K562 (cell line): ENCODE data around the gene PRKCE. TPM values are rescaled to one million over a fixed set of nuclear protein-coding genes. Genes with fewer than 3 reads are reported as not detected.
A peak's percentile ranks its signal among the peaks of the same experiment; 100 is the strongest.

Source experiments
- CBX2 ChIP-seq: fragments of 200-600 bp; sonication (generic); IDR thresholded peaks from one replicate; pipeline ENCODE4 v1.6.1; 2012; ENCODE audit warnings: mild to moderate bottlenecking, low read length, inconsistent platforms; ENCODE audit not compliant: insufficient read depth, poor library complexity, severe bottlenecking
- CC2D1A ChIP-seq: fragments of 450-650 bp; IDR thresholded peaks from 2 replicates; pipeline ENCODE4 v1.6.1; 2017; ENCODE audit warnings: mild to moderate bottlenecking
- CREBBP ChIP-seq: IDR thresholded peaks from one replicate; pipeline ENCODE4 v1.6.1; 2012; ENCODE audit warnings: low read depth, mild to moderate bottlenecking, control low read depth, inconsistent platforms, low read length
- DIDO1 ChIP-seq: fragments of 450-650 bp; IDR thresholded peaks from 2 replicates; pipeline ENCODE4 v1.6.1; 2016; ENCODE audit warnings: low read depth, missing biosample characterization, missing genetic modification characterization
- E2F5 ChIP-seq: sonication (generic); formaldehyde crosslinking; IDR thresholded peaks from 2 replicates; pipeline ENCODE4 v1.8.0; 2022; ENCODE audit warnings: mild to moderate bottlenecking, missing genetic modification reagents
- HINFP ChIP-seq: fragments of 450-650 bp; conservative IDR thresholded peaks from 2 replicates; pipeline ENCODE4 v1.6.1; 2016; ENCODE audit warnings: missing genetic modification characterization, low read depth, mild to moderate bottlenecking, control low read depth, missing compliant biosample characterization
- HNRNPUL1 ChIP-seq: fragments of 200-400 bp; formaldehyde crosslinking; IDR thresholded peaks from 2 replicates; pipeline ENCODE4 v1.6.1; 2017; ENCODE audit warnings: low read length
- MCM5 ChIP-seq: fragments of 450-650 bp; IDR thresholded peaks from 2 replicates; pipeline ENCODE4 v1.6.1; 2016; ENCODE audit warnings: low read depth
- NRF1 ChIP-seq, 2 experiments: fragments of 450-650 bp; IDR thresholded peaks in 1 of 2; conservative IDR thresholded peaks in 1 of 2; 2 replicates each; pipeline ENCODE4 v1.6.1; 2014; ENCODE audit warnings: mild to moderate bottlenecking in 2 of 2
- RBM17 ChIP-seq: fragments of 200-400 bp; formaldehyde crosslinking; IDR thresholded peaks from 2 replicates; pipeline ENCODE4 v1.6.1; 2017; ENCODE audit warnings: low read depth, mild to moderate bottlenecking, low read length, borderline replicate concordance
- STAT6 ChIP-seq: sonication (generic); formaldehyde crosslinking; IDR thresholded peaks from 2 replicates; pipeline ENCODE4 v1.8.1; 2023; ENCODE audit warnings: mild to moderate bottlenecking, missing genetic modification reagents
- TAF15 ChIP-seq: fragments of 200-400 bp; formaldehyde crosslinking; IDR thresholded peaks from 2 replicates; pipeline ENCODE4 v1.6.1; 2017; ENCODE audit warnings: mild to moderate bottlenecking, low read depth, low read length, moderate library complexity
- TEAD4 ChIP-seq, 2 experiments: sonication (generic) in 1 of 2; formaldehyde crosslinking in 1 of 2; IDR thresholded peaks; 2 replicates each; pipeline versions ENCODE4 v1.6.1 to v1.8.0; 2012 to 2022; ENCODE audit warnings: borderline replicate concordance in 1 of 2, inconsistent platforms in 1 of 2, low read length in 1 of 2, mild to moderate bottlenecking in 1 of 2, missing genetic modification reagents in 1 of 2
- ZHX1 ChIP-seq: fragments of 150-350 bp; conservative IDR thresholded peaks from 2 replicates; pipeline ENCODE4 v1.6.1; 2014; ENCODE audit warnings: low read length
- ZNF41 ChIP-seq: fragments of 250-450 bp; sonication (Bioruptor Pico); conservative IDR thresholded peaks from 2 replicates; pipeline ENCODE4 v1.4.0; 2020; ENCODE audit warnings: mild to moderate bottlenecking
- ZNF561 ChIP-seq: fragments of 450-650 bp; formaldehyde crosslinking; conservative IDR thresholded peaks from 2 replicates; pipeline ENCODE4 v1.4.0; 2020; ENCODE audit warnings: mild to moderate bottlenecking, moderate library complexity
- polyA plus RNA-seq, 8 experiments: library from polyadenylated mRNA; depleted of rRNA in 4 of 8; stranded (reverse) in 5 of 8; unstranded in 3 of 8; fragments of >200 nt; fragmentation: Nextera tagmentation in 2 of 8; fragmentation: Illumina TruSeq in 1 of 8; extraction: Ambion mirVana in 2 of 8; extraction: Trizol in 1 of 8; gene quantifications; 2 replicates each; pipeline versions ENCODE4 v1.2.1 to v1.2.3, GENCODE V29; 2011 to 2014; ENCODE audit warnings: inconsistent platforms in 1 of 8, missing spikeins in 1 of 8
- total RNA-seq, 7 experiments: library from RNA; depleted of rRNA in 6 of 7; stranded (reverse); fragments of >200 nt in 6 of 7; fragmentation: Illumina TruSeq in 2 of 7; extraction: Trizol in 2 of 7; gene quantifications; 2 replicates each; pipeline versions ENCODE4 v1.2.1 to v1.2.3, GENCODE V29; 2011 to 2021; ENCODE audit warnings: low replicate concordance in 1 of 7

Gene PRKCE
- total and polyA plus RNA-seq, 9 of the 15 experiments (the other 6 are each of a cell fraction or from before 2014, with no cell fraction given): 0.06 to 1.0 (median 0.22) TPM; not detected in 1

GRCh38 chr2:46171996-46172546, 520.6 kb downstream of the PRKCE start (continued):
- TF ChIP-seq HNRNPUL1: no peak
- no peak for TF ChIP-seq MCM5
- TF ChIP-seq RBM17: no peak
- TF ChIP-seq TAF15: no peak
- no peak for TF ChIP-seq ZNF41 (CRISPR knock-in tag)
- TF ChIP-seq ZNF561 (CRISPR knock-in tag): no peak
- TF ChIP-seq STAT6 (CRISPR knock-in tag): no peak
- no peak for TF ChIP-seq CREBBP
- no peak for TF ChIP-seq DIDO1 (tag)
- no peak for TF ChIP-seq CC2D1A
- peak in 1 of 2 experiments; percentile 9; a peak in 1 of 4 replicates for TF ChIP-seq NRF1 (conservative IDR thresholded peaks at IDR 0.05 in 1 of 2, IDR thresholded peaks at IDR 0.05 in 1 of 2)
- TF ChIP-seq CBX2: no peak
- TF ChIP-seq TEAD4 (IDR thresholded peaks at IDR 0.05; ENCODE audit: low read length): peak; percentile 51
- TF ChIP-seq TEAD4 (CRISPR knock-in tag; IDR thresholded peaks at IDR 0.05; ENCODE audit: borderline replicate concordance): no peak
- no peak for TF ChIP-seq HINFP (tag)
- TF ChIP-seq ZHX1: no peak
- TF ChIP-seq E2F5 (CRISPR knock-in tag): no peak
